ENCODE data around the gene TNFRSF19.

TNFRSF19 gene

GRCh38 chr13:23554000-23554399 is 16.2 kb upstream of the TNFRSF19 start:
- Histone ChIP-seq H2AK5ac (ENCODE audit: low read depth, low read length) (no peak overlapping the region), H3K4me2 (ENCODE audit: insufficient read depth, low read length, poor library complexity, severe bottlenecking) (no peak overlapping the region), H3K23ac (ENCODE audit: low read depth, low read length, poor library complexity) (no peak overlapping the region), H2BK15ac (ENCODE audit: low read length) (no peak overlapping the region), H3K4me3 (ENCODE audit: low read length in 2 of 2) (no peak overlapping the region), H3K4me1 (ENCODE audit: control insufficient read depth in 2 of 2, insufficient read depth in 1 of 2, low read depth in 1 of 2, low read length in 2 of 2) (peaks cover 0 to 5% of the 10 kb centered on the region in 2 donors), H3K79me1 (ENCODE audit: low read depth, low read length) (no peaks in the 10 kb centered on the region), H3K14ac (ENCODE audit: low read length) (no peak overlapping the region), H3K27me3 (ENCODE audit: control insufficient read depth in 3 of 3, insufficient read depth in 3 of 3, low read depth in 1 of 3, low read length in 3 of 3) (no peaks in the 10 kb centered on the region), H3K18ac (ENCODE audit: low read length) (no peak overlapping the region), H3K9me3 (replicated peaks in 1 of 2; ENCODE audit: control insufficient read depth in 2 of 2, insufficient read depth in 1 of 2, low read depth in 1 of 2, low read length in 2 of 2) (peaks cover 0 to 5% of the 10 kb centered on the region in 2 donors), H2BK120ac (ENCODE audit: low read depth, low read length) (no peak overlapping the region), H3K36me3 (replicated peaks in 1 of 2; ENCODE audit: control insufficient read depth in 2 of 2, insufficient read depth in 2 of 2, low read length in 2 of 2) (no peaks in the 10 kb centered on the region), H3K4ac (ENCODE audit: low read length) (no peak overlapping the region), H2AFZ (ENCODE audit: low read length) (no peak overlapping the region), H2BK5ac (ENCODE audit: low read length) (no peak overlapping the region), H3K27ac (replicated peaks; ENCODE audit: low read length) (no peak overlapping the region), H4K91ac (ENCODE audit: low read depth, low read length, poor library complexity) (no peak overlapping the region), H2BK12ac (ENCODE audit: low read length) (no peak overlapping the region), H3K9ac (ENCODE audit: low read depth, low read length, poor library complexity) (no peak overlapping the region), H4K8ac (ENCODE audit: low read depth, low read length) (no peak overlapping the region)
- DNase-seq (ENCODE audit: low spot score) = no peak
- no CpG with 5 or more reads among the region's 3 CpGs for WGBS, 2 donors (ENCODE audit: extremely low coverage in 2 of 2, insufficient read length in 2 of 2, insufficient replicate concordance in 1 of 2)

- Histone ChIP-seq H2BK5ac (ENCODE audit: low read length) (no peak overlapping the region), H3K79me1 (ENCODE audit: low read depth, low read length) (no peaks in the 10 kb centered on the region)
These were observed 13.2 kb upstream of the TNFRSF19 start for GRCh38 chr13:23557043-23557442.

GRCh38 chr13:23557733-23558132 is 12.5 kb upstream of the TNFRSF19 start:
- no peak overlapping the region for H2BK15ac ChIP-seq (ENCODE audit: low read length)
- H2BK5ac ChIP-seq (ENCODE audit: low read length) = no peak overlapping the region
- H3K4me2 ChIP-seq (ENCODE audit: insufficient read depth, low read length, poor library complexity, severe bottlenecking) = no peak overlapping the region
- no peaks in the 10 kb centered on the region for H3K79me1 ChIP-seq (ENCODE audit: low read depth, low read length)
- no peak overlapping the region for H2BK12ac ChIP-seq (ENCODE audit: low read length)
- no peak overlapping the region for H2AFZ ChIP-seq (ENCODE audit: low read length)
- no peak overlapping the region for H3K27ac ChIP-seq (replicated peaks; ENCODE audit: low read length)
- H3K18ac ChIP-seq (ENCODE audit: low read length) = no peak overlapping the region
- no peaks in the 10 kb centered on the region for H3K36me3 ChIP-seq (replicated peaks in 1 of 2; ENCODE audit: control insufficient read depth in 2 of 2, insufficient read depth in 2 of 2, low read length in 2 of 2)
- H3K9ac ChIP-seq (ENCODE audit: low read depth, low read length, poor library complexity) = no peak overlapping the region
- H3K4ac ChIP-seq (ENCODE audit: low read length) = no peak overlapping the region
- H3K14ac ChIP-seq (ENCODE audit: low read length) = no peak overlapping the region
- no peak for DNase-seq (ENCODE audit: low spot score)
- H3K27me3 ChIP-seq (ENCODE audit: control insufficient read depth in 3 of 3, insufficient read depth in 3 of 3, low read depth in 1 of 3, low read length in 3 of 3) = no peaks in the 10 kb centered on the region
- H3K9me3 ChIP-seq (replicated peaks in 1 of 2; ENCODE audit: control insufficient read depth in 2 of 2, insufficient read depth in 1 of 2, low read depth in 1 of 2, low read length in 2 of 2) = peaks cover 0 to 5% of the 10 kb centered on the region in 2 donors
- peaks cover 2 to 4% of the 10 kb centered on the region in 2 donors for H3K4me1 ChIP-seq (ENCODE audit: control insufficient read depth in 2 of 2, insufficient read depth in 1 of 2, low read depth in 1 of 2, low read length in 2 of 2)
- no peak overlapping the region for H4K8ac ChIP-seq (ENCODE audit: low read depth, low read length)
- H3K4me3 ChIP-seq (ENCODE audit: low read length in 2 of 2) = peak overlapping the region in 1 of 2 donors; percentile 70
- WGBS, 2 donors (ENCODE audit: extremely low coverage in 2 of 2, insufficient read length in 2 of 2, insufficient replicate concordance in 1 of 2) = 100% methylated on average over 1 to 2 of the region's 2 CpGs
- H3K23ac ChIP-seq (ENCODE audit: low read depth, low read length, poor library complexity) = no peak overlapping the region
- H4K91ac ChIP-seq (ENCODE audit: low read depth, low read length, poor library complexity) = no peak overlapping the region
- H2AK5ac ChIP-seq (ENCODE audit: low read depth, low read length) = no peak overlapping the region
- no peak overlapping the region for H2BK120ac ChIP-seq (ENCODE audit: low read depth, low read length)

More at GRCh38 chr13:23557043-23557442, 13.2 kb upstream of the TNFRSF19 start:
- Histone ChIP-seq H3K9me3 (replicated peaks in 1 of 2; ENCODE audit: control insufficient read depth in 2 of 2, insufficient read depth in 1 of 2, low read depth in 1 of 2, low read length in 2 of 2) (peaks cover 0 to 5% of the 10 kb centered on the region in 2 donors), H2BK12ac (ENCODE audit: low read length) (no peak overlapping the region), H3K23ac (ENCODE audit: low read depth, low read length, poor library complexity) (no peak overlapping the region), H3K4me3 (ENCODE audit: low read length in 2 of 2) (peak overlapping the region in 1 of 2 donors; percentile 47), H4K8ac (ENCODE audit: low read depth, low read length) (no peak overlapping the region), H2AK5ac (ENCODE audit: low read depth, low read length) (no peak overlapping the region), H3K27me3 (ENCODE audit: control insufficient read depth in 3 of 3, insufficient read depth in 3 of 3, low read depth in 1 of 3, low read length in 3 of 3) (no peaks in the 10 kb centered on the region), H3K9ac (ENCODE audit: low read depth, low read length, poor library complexity) (no peak overlapping the region), H2BK15ac (ENCODE audit: low read length) (no peak overlapping the region), H2BK120ac (ENCODE audit: low read depth, low read length) (no peak overlapping the region), H2AFZ (ENCODE audit: low read length) (no peak overlapping the region), H3K4ac (ENCODE audit: low read length) (no peak overlapping the region), H3K36me3 (replicated peaks in 1 of 2; ENCODE audit: control insufficient read depth in 2 of 2, insufficient read depth in 2 of 2, low read length in 2 of 2) (no peaks in the 10 kb centered on the region), H3K4me2 (ENCODE audit: insufficient read depth, low read length, poor library complexity, severe bottlenecking) (no peak overlapping the region), H3K4me1 (ENCODE audit: control insufficient read depth in 2 of 2, insufficient read depth in 1 of 2, low read depth in 1 of 2, low read length in 2 of 2) (peaks cover 2 to 4% of the 10 kb centered on the region in 2 donors), H3K18ac (ENCODE audit: low read length) (no peak overlapping the region), H4K91ac (ENCODE audit: low read depth, low read length, poor library complexity) (no peak overlapping the region), H3K14ac (ENCODE audit: low read length) (peak overlapping the region; percentile 0), H3K27ac (replicated peaks; ENCODE audit: low read length) (no peak overlapping the region)
- no peak for DNase-seq (ENCODE audit: low spot score)
- WGBS, 2 donors (ENCODE audit: extremely low coverage in 2 of 2, insufficient read length in 2 of 2, insufficient replicate concordance in 1 of 2) = 100% methylated on average over 2 to 4 of the region's 5 CpGs

GRCh38 chr13:23558675-23559536 is 11.3 kb upstream of the TNFRSF19 start:
- no peak overlapping the region for H3K23ac ChIP-seq (ENCODE audit: low read depth, low read length, poor library complexity)
- no CpG with 5 or more reads among the region's 14 CpGs for WGBS, 2 donors (ENCODE audit: extremely low coverage in 2 of 2, insufficient read length in 2 of 2, insufficient replicate concordance in 1 of 2)
- peak overlapping the region; percentile 21 for H4K8ac ChIP-seq (ENCODE audit: low read depth, low read length)
- H2BK5ac ChIP-seq (ENCODE audit: low read length) = no peak overlapping the region
- H3K4me3 ChIP-seq (ENCODE audit: low read length in 2 of 2) = peak overlapping the region; percentile 3 to 27
- peak overlapping the region; percentile 68 for H2AFZ ChIP-seq (ENCODE audit: low read length)
- H2BK120ac ChIP-seq (ENCODE audit: low read depth, low read length) = no peak overlapping the region
- no peak overlapping the region for H3K4me2 ChIP-seq (ENCODE audit: insufficient read depth, low read length, poor library complexity, severe bottlenecking)
- no peak overlapping the region for H3K14ac ChIP-seq (ENCODE audit: low read length)
- H3K27me3 ChIP-seq (ENCODE audit: control insufficient read depth in 3 of 3, insufficient read depth in 3 of 3, low read depth in 1 of 3, low read length in 3 of 3) = no peaks in the 10 kb centered on the region
- H3K4ac ChIP-seq (ENCODE audit: low read length) = no peak overlapping the region
- H2BK12ac ChIP-seq (ENCODE audit: low read length) = no peak overlapping the region
- H3K79me1 ChIP-seq (ENCODE audit: low read depth, low read length) = no peaks in the 10 kb centered on the region
- H4K91ac ChIP-seq (ENCODE audit: low read depth, low read length, poor library complexity) = no peak overlapping the region
- no peak overlapping the region for H3K18ac ChIP-seq (ENCODE audit: low read length)
- H2AK5ac ChIP-seq (ENCODE audit: low read depth, low read length) = no peak overlapping the region
- H3K27ac ChIP-seq (replicated peaks; ENCODE audit: low read length) = no peak overlapping the region
- no peak overlapping the region for H3K9ac ChIP-seq (ENCODE audit: low read depth, low read length, poor library complexity)
- H3K9me3 ChIP-seq (replicated peaks in 1 of 2; ENCODE audit: control insufficient read depth in 2 of 2, insufficient read depth in 1 of 2, low read depth in 1 of 2, low read length in 2 of 2) = peaks cover 0 to 5% of the 10 kb centered on the region in 2 donors
- no peaks in the 10 kb centered on the region for H3K36me3 ChIP-seq (replicated peaks in 1 of 2; ENCODE audit: control insufficient read depth in 2 of 2, insufficient read depth in 2 of 2, low read length in 2 of 2)
- peaks cover 2 to 4% of the 10 kb centered on the region in 2 donors for H3K4me1 ChIP-seq (ENCODE audit: control insufficient read depth in 2 of 2, insufficient read depth in 1 of 2, low read depth in 1 of 2, low read length in 2 of 2)
- DNase-seq (ENCODE audit: low spot score) = no peak
- no peak overlapping the region for H2BK15ac ChIP-seq (ENCODE audit: low read length)

All from neuronal stem cell (in vitro differentiated cells).